Epithelial cell of esophagus (primary cell): Measurements from ENCODE around the gene AATF.
"Not testable (repeated sequence)": the region's sequence is repeated elsewhere in the genome, so short reads cannot be mapped to it uniquely, and the experiment has no call there.

Source experiments
- DNase-seq: peaks from one replicate; pipeline ENCODE4 v3.0.0; 2010; ENCODE audit warnings: low read depth
- H3K4me3 ChIP-seq: 2 replicates; pipeline ENCODE4 v1.5.1; 2011; ENCODE audit warnings: mild to moderate bottlenecking, low read length, control low read depth
- CTCF ChIP-seq: IDR thresholded peaks from 2 replicates; pipeline ENCODE4 v1.5.1; 2011; ENCODE audit warnings: low read depth, mild to moderate bottlenecking, low read length, control low read depth, inconsistent platforms; ENCODE audit not compliant: insufficient read depth; ENCODE audit errors: missing control alignments

Gene AATF

GRCh38 chr17:37064956-37065355 lies 116.2 kb downstream of the AATF start:
- no peak overlapping the region for H3K4me3 ChIP-seq
- no peak for TF ChIP-seq CTCF
- no peak for DNase-seq

GRCh38 chr17:37065486-37066321 lies 117.0 kb downstream of the AATF start:
- DNase-seq: no peak
- no peak overlapping the region for H3K4me3 ChIP-seq
- no peak for TF ChIP-seq CTCF

DNA sequence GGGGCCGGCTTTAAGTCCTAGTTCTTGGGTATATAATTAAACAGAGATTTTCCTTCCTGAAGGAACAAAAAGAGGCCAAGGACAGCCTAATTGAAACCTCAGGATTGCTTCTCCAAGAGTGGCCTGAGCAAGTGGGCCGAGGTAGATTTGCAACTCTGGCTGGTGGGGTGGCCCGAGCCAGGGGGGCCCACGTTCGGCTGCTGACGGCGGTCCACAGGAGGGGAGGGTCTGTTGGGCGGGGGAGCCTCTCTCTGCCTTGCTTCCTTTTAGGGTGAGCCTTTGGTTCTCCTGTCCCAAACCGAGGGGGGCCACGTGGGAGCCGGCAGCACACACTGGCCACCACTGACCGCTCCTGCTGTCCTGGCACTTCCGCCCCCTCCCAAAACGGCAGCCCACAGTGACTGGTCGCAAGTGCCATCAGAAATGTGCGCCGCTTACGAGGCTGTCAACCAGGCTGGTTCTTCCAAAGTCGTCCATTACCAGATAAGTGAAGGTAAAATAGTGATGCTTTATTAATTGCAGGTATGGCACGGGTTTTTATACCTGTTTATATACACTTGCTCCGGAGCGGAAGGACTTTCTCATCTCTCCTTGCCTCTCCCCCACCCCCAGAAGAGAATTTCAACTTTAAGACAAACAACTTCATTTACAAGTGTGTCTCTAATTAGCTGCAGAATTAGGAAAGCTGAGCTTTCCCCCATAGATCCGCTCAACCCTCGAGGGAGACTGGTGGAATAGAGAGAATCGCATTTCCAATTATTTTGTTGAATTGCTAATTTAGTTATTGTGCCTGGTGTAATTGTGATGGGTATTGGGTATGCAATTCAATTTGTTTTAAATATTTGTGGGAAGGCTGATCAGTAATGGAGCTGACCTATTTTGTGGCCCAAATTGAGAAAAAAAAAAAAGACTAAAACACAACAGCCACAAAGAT lies 117.8 kb downstream of the AATF start:
- DNase-seq: no peak
- no peak for TF ChIP-seq CTCF
- no peak overlapping the region for H3K4me3 ChIP-seq

DNA sequence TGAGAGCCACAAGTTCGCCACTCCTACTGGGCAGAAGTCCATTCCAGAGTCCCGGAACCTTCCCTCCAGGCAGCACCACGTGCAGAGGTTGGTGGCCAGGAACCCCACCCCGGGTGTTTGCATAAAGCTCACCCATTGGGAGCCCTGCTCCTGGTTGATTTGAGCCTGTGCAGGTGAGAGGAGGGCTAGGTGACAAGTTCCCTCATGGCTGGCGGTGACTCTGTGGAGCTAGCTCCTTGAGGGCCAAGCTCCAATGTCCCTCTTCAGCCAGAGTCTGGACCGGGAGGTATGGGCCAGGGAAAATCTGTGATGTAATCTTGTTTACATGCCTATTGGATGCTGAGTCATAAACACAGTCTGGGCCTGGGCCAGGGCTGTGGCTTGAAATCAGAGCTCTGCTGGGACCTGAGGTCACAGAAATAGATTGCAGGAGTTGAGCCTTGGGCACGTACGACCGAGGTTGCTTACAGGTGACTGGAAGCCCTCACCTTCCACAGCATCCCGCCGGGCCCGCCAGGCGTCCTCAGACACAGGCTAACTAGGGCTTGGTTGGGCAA lies 118.9 kb downstream of the AATF start:
- peak; percentile 86 for DNase-seq
- TF ChIP-seq CTCF: no peak

GRCh38 chr17:37068266-37068665 lies 119.5 kb downstream of the AATF start:
- no peak overlapping the region for H3K4me3 ChIP-seq
- no peak for TF ChIP-seq CTCF
- DNase-seq: no peak

More for the DNA sequence above, 118.9 kb downstream of the AATF start:
- no peak overlapping the region for H3K4me3 ChIP-seq

DNA sequence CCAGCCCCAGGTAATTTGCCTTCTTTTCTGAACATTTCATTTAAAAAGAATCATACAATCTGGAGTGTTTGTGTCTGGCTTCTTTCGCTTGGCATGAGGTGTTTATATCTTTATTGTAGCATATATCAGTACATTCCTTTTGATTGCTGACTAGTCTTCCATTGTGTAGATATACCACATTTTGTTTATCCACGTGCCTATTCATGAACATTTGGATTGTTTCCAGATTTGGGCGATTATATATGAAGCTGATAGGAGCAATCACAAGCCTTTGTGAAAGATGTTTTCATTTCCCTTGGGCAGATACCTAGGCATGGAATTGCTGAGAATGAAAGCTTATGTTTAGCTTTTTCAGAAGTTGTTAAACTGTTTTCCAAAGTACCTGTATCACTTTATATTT lies 120.3 kb downstream of the AATF start:
- no peak overlapping the region for H3K4me3 ChIP-seq
- DNase-seq: no peak
- TF ChIP-seq CTCF: no peak

- H3K4me3 ChIP-seq, DNase-seq: not testable (repeated sequence)
These were observed 124.7 kb downstream of the AATF start for GRCh38 chr17:37073464-37073863.
